HG02623 (cell line): ENCODE results near the gene SNX7.

Experiments used
- ATAC-seq: cut with Tn5 transposase; IDR thresholded peaks from one replicate; pipeline ENCODE4 v1.9.1; 2021; ENCODE audit warnings: moderate library complexity; ENCODE audit not compliant: unreplicated experiment

The SNX7 gene

GRCh38 chr1:98661544-98662355 lies at the start of gene SNX7:
TSS of gene SNX7 (plus strand) at chr1:98661721. CDS start at chr1:98661732, 11 bp downstream.
- ATAC-seq: peak; percentile 93

DNA sequence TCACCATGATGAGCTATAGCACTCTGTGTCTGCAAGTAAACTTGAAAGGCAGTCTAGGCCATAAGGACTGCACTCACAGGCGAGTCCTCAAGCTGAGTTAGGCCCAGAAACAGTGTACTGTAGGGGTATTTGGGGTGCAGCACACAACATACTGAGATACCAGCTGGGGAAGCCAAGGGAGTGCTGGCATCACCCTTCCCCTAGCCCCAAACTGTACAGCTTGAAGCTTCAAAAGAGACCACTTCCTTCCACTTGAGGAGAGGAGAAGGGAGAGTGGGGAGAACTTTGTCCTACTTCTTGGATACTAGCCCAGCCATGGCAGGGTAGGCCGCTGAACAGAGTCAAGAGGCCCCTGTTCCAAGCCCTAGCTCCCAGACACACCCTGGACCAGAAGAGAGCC lies 24.2 kb upstream of the SNX7 start:
- no peak for ATAC-seq

DNA sequence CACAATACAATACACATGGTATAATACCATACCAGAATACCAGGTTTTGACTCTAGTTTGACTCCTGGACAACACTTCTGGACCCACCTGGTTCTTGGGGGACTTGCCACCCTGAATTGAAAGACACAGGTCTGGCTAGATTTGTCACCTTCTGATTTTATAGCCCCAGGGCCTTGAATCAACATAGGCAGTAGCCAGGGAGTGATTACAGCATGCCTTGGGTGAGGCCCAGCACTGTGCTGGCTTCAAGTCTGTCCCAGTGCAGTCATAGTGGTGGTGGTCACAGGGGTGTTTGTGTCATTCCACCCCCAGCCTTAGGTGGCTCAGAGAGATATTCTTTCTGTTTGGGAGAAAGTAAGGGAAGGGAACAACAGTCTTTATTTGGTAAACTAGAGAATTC lies 23.3 kb upstream of the SNX7 start:
- ATAC-seq: no peak

DNA sequence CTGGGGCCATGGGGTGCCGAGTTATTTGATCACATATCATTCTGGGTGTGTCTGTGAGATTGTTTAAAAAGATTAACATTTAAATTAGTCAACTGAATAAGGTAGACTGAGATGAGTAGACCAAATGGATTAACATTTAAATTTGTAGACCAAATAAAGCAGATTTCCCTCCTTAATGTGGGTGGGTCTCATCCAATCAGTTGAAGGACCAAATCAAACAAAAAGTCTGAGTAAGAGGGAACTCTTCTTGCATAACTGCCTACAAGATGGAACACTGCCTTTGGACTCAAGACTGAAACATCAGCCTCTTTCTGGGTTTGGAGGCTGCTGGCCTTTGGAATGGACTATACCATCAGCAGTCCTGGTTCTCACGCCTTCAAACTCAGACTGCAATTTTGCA lies 17.0 kb upstream of the SNX7 start:
- ATAC-seq: no peak

DNA sequence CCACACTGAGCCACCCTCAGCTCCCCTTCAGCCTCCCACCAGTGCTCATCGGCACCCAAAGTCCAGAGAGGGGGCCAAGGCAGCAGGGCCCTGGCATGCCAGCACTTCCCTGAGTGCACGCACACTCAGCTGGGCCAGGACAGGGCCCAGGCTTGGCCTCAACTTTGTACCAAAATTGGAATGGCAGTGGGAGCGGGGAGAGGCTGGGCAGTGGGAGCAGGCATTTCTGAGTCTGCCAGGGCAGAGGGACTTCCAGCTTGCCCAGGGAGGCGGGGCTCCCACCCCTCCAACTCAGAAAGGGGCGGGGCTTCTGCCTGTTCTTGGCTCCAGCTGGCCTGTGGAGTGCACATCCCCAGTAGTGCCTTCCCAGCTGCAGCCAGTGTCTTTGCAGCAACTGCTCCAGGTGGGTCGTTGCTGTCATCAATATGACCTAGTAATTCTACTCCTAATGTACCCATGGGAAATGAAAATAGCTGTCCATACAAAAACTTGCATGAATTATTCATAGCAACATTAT lies 10.3 kb upstream of the SNX7 start:
- ATAC-seq: no peak

GRCh38 chr1:98653123-98653522 lies 8.4 kb upstream of the SNX7 start:
- no peak for ATAC-seq

- ATAC-seq: no peak
These were observed 1.6 kb upstream of the SNX7 start for GRCh38 chr1:98659879-98660278.

GRCh38 chr1:98660940-98661543 lies 479 bp upstream of the SNX7 start:
- ATAC-seq: no peak

GRCh38 chr1:98662356-98662670 lies 792 bp downstream of the SNX7 start:
- no peak for ATAC-seq

GRCh38 chr1:98668733-98669132 lies 7.2 kb downstream of the SNX7 start:
- no peak for ATAC-seq

- ATAC-seq: no peak
These were observed 8.1 kb downstream of the SNX7 start for GRCh38 chr1:98669355-98670296.

DNA sequence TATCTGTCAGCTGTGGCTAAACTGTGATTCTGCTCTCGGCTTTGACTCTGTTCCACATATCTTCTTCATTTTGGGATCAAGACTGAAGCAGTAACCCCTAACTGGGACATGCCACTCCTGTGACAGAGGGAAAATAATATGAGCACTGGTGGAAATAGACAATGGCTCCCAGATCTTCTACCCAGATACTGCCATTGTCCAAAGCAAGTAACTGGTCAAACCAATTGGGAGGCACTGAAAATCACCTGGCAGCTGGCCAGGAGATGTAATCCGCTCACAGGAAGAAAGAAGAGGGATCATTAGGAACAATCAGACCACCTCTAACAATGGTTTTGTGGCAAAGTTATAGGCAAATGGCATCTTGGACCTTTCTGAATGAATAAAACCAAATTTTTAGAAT lies 10.7 kb downstream of the SNX7 start:
- ATAC-seq: no peak

GRCh38 chr1:98674075-98674781 lies 12.7 kb downstream of the SNX7 start:
- no peak for ATAC-seq

- ATAC-seq: no peak
These were observed 13.8 kb downstream of the SNX7 start for GRCh38 chr1:98675282-98675681.

DNA sequence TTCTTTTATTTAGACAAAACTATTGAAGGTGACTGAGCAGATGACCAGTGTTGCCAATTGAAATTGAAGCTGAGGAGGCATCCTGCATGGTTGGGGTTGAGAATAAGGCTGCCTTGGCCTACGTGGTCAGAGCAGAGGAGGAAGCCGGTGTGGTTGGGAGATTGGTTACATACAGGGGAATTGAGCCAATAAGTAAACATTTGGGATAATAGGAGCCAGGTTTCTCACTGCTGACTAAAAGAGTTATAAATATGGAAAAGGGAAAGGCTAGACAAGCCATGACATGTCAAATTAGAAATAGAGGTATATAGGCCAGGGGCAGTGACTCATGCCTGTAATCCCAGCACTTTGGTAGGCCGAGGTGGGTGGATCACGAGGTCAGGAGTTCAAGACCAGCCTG lies 15.8 kb downstream of the SNX7 start:
- ATAC-seq: no peak

DNA sequence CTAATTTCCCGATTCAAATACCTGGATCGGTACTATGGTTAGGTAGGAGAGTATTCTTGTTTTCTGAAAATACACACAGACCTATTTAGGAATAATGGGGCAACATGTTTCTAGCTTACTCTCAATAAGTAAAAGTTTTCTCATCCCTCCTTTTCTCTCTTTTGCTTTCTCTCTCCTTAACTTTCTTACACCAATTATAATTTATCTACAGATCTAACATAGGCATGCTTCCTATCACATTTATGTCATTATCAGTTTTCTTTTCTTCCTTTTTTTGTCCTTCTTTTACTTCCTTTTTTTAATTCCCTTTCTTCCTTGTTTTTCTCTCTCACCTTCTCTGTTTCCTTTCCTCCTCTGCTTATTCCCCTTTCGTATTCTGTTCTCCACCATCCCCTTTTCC lies 20.3 kb downstream of the SNX7 start:
- ATAC-seq: no peak

GRCh38 chr1:98688110-98688739 lies 26.7 kb downstream of the SNX7 start:
- ATAC-seq: no peak

DNA sequence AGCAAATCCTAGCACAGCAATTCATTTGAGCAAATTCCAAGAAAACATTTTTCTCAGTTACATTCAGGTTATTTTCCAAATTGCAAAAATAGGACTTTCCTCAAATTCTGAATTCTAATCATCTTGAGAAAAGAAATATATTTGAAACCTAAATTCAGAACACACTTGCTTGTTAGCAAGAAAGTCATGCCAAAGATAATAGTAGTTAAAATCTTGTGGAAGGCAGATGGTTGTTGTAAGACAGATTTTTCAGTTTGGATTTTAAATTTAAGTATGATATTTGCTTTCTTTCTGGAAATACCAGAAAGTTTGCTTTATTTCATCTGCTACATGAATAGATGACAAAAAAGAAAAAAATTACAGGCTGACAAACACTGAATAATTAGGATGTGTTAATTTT lies 29.1 kb downstream of the SNX7 start:
- no peak for ATAC-seq

GRCh38 chr1:98692482-98692881 lies 31.0 kb downstream of the SNX7 start:
- ATAC-seq: no peak

- ATAC-seq: no peak
These were observed 31.9 kb downstream of the SNX7 start for GRCh38 chr1:98693385-98693784.
